HEK293T (cell line): ENCODE data around the gene TSPAN6.

Experiments
- ELF4 ChIP-seq: fragments of 450-650 bp; IDR thresholded peaks from 2 replicates; pipeline ENCODE4 v1.6.1; 2017; ENCODE audit warnings: antibody characterized with exemption
- FOXM1 ChIP-seq: fragments of 450-650 bp; IDR thresholded peaks from 2 replicates; pipeline ENCODE4 v1.6.1; 2017; ENCODE audit warnings: mild to moderate bottlenecking, borderline replicate concordance
- ZNF384 ChIP-seq: fragments of 450-650 bp; IDR thresholded peaks from 2 replicates; pipeline ENCODE4 v1.6.1; 2016

DNA sequence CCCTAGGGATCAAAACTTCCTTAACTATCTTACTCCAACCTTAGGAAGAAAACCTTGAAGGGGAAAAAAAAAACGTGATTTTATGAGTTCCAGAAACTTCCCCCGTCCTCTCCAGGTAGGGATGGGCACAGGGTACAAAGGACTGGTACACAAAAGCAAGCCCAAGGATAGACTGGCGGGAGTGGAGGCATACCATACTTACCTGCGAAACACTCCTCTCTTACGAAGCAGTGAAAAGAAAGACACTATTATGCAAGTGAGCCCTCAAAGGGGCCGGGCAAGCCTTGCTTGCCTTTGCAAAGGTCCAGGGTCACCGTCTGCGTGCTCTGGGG is 651 bp downstream of the TSPAN6 start:
- TF ChIP-seq FOXM1 (no peak), ZNF384 (no peak), ELF4 (no peak)
